NCI-H2107 (cell line): Measurements from ENCODE around the gene STK24.

Experiments
- DNase-seq: peaks from one replicate; lab custom pipeline; 2025; lab: John Stamatoyannopoulos, UW

Gene STK24

GRCh38 chr13:98450539-98451111, 126.3 kb downstream of the STK24 start:
- DNase-seq, result no peak

- DNase-seq, result no peak
Measured at GRCh38 chr13:98450026-98450425, 126.9 kb downstream of the STK24 start.

GRCh38 chr13:98449273-98449672, 127.6 kb downstream of the STK24 start:
- no peak for DNase-seq

GRCh38 chr13:98448642-98448928, 128.3 kb downstream of the STK24 start:
- DNase-seq, result no peak

- DNase-seq, result no peak
Measured at GRCh38 chr13:98447881-98448641, 128.8 kb downstream of the STK24 start.

GRCh38 chr13:98447130-98447529, 129.8 kb downstream of the STK24 start:
- DNase-seq, result no peak

- DNase-seq, result no peak
Measured at GRCh38 chr13:98446234-98446621, 130.7 kb downstream of the STK24 start.

- peak; percentile 40 for DNase-seq
Measured at GRCh38 chr13:98445340-98446233, 131.3 kb downstream of the STK24 start.

- no peak for DNase-seq
Measured at GRCh38 chr13:98444381-98444780, 132.5 kb downstream of the STK24 start.

GRCh38 chr13:98443800-98444325, 133.0 kb downstream of the STK24 start:
- DNase-seq, result no peak

GRCh38 chr13:98443329-98443728, 133.6 kb downstream of the STK24 start:
- no peak for DNase-seq

GRCh38 chr13:98442391-98443230, 134.3 kb downstream of the STK24 start:
- DNase-seq, result no peak

- DNase-seq, result no peak
Measured at GRCh38 chr13:98441056-98441676, 135.7 kb downstream of the STK24 start.

- no peak for DNase-seq
Measured at GRCh38 chr13:98440390-98441055, 136.4 kb downstream of the STK24 start.

- no peak for DNase-seq
Measured at GRCh38 chr13:98439896-98440295, 137.0 kb downstream of the STK24 start.

- no peak for DNase-seq
Measured at GRCh38 chr13:98439126-98439828, 137.6 kb downstream of the STK24 start.

GRCh38 chr13:98438246-98439125, 138.4 kb downstream of the STK24 start:
- DNase-seq, result no peak

- no peak for DNase-seq
Measured at GRCh38 chr13:98436233-98436910, 140.5 kb downstream of the STK24 start.

- DNase-seq, result no peak
Measured at GRCh38 chr13:98435376-98435775, 141.5 kb downstream of the STK24 start.
